Measurements from ENCODE around the gene ANO2. TPM values are rescaled to one million over a fixed set of nuclear protein-coding genes. Genes with fewer than 3 reads are reported as not detected.

The ANO2 gene
- polyA plus RNA-seq, 1 donor from 2014 or later: 1.8 TPM

GRCh38 chr12:5977556-5977955, 32.5 kb upstream of the ANO2 start:
- TF ChIP-seq CTCF (IDR thresholded peaks at IDR 0.05; ENCODE audit: poor library complexity, severe bottlenecking) (no peak), POLR2AphosphoS5 (IDR thresholded peaks at IDR 0.05) (no peak), TAF1 (IDR thresholded peaks at IDR 0.05; ENCODE audit: low read depth) (no peak), MXI1 (conservative IDR thresholded peaks at IDR 0.05; ENCODE audit: poor library complexity, severe bottlenecking) (no peak), EP300 (conservative IDR thresholded peaks at IDR 0.05; ENCODE audit: poor library complexity, severe bottlenecking) (no peak), REST (IDR thresholded peaks at IDR 0.05; ENCODE audit: borderline replicate concordance) (no peak), EZH2 (IDR thresholded peaks at IDR 0.05; ENCODE audit: borderline replicate concordance, insufficient read depth, low read length, poor library complexity, severe bottlenecking) (no peak), RAD21 (conservative IDR thresholded peaks at IDR 0.05) (no peak), SMC3 (conservative IDR thresholded peaks at IDR 0.05; ENCODE audit: poor library complexity) (no peak)

GRCh38 chr12:5976711-5977110, 31.7 kb upstream of the ANO2 start:
- Histone ChIP-seq H3K27ac (ENCODE audit: low read length) (no peak overlapping the region), H3F3A (ENCODE audit: insufficient read depth, low read length, poor library complexity, severe bottlenecking) (no peaks in the 10 kb centered on the region), H3K9me3 (ENCODE audit: low read length) (no peaks in the 10 kb centered on the region), H3K79me2 (replicated peaks; ENCODE audit: insufficient read depth, low read length) (no peaks in the 10 kb centered on the region), H2AFZ (ENCODE audit: low read depth, low read length) (no peak overlapping the region), H3K36me3 (ENCODE audit: insufficient read depth, low read length) (no peaks in the 10 kb centered on the region), H4K20me1 (ENCODE audit: insufficient read depth) (no peaks in the 10 kb centered on the region), H3K4me3 (ENCODE audit: low read length) (no peak overlapping the region), H3K9ac (ENCODE audit: low read length) (no peak overlapping the region), H3K9me2 (ENCODE audit: insufficient read depth, low read length) (no peaks in the 10 kb centered on the region), H3K4me2 (ENCODE audit: low read length) (no peak overlapping the region), H3K27me3 (ENCODE audit: insufficient read depth, low read depth, low read length) (no peaks in the 10 kb centered on the region)
- no peak for TF ChIP-seq SMC3 (conservative IDR thresholded peaks at IDR 0.05; ENCODE audit: poor library complexity)
- no peak for TF ChIP-seq EP300 (conservative IDR thresholded peaks at IDR 0.05; ENCODE audit: poor library complexity, severe bottlenecking)
- no peak for TF ChIP-seq REST (IDR thresholded peaks at IDR 0.05; ENCODE audit: borderline replicate concordance)
- TF ChIP-seq MXI1 (conservative IDR thresholded peaks at IDR 0.05; ENCODE audit: poor library complexity, severe bottlenecking): no peak
- TF ChIP-seq TAF1 (IDR thresholded peaks at IDR 0.05; ENCODE audit: low read depth): no peak
- no peak for TF ChIP-seq EZH2 (IDR thresholded peaks at IDR 0.05; ENCODE audit: borderline replicate concordance, insufficient read depth, low read length, poor library complexity, severe bottlenecking)
- no peak for TF ChIP-seq RAD21 (conservative IDR thresholded peaks at IDR 0.05)
- TF ChIP-seq POLR2AphosphoS5 (IDR thresholded peaks at IDR 0.05): no peak
- no peak for TF ChIP-seq CTCF (IDR thresholded peaks at IDR 0.05; ENCODE audit: poor library complexity, severe bottlenecking)

More at GRCh38 chr12:5977556-5977955, 32.5 kb upstream of the ANO2 start:
- Histone ChIP-seq H3K27me3 (ENCODE audit: insufficient read depth, low read depth, low read length) (no peaks in the 10 kb centered on the region), H2AFZ (ENCODE audit: low read depth, low read length) (no peak overlapping the region), H3K9me2 (ENCODE audit: insufficient read depth, low read length) (no peaks in the 10 kb centered on the region), H3K9ac (ENCODE audit: low read length) (no peak overlapping the region), H3K4me3 (ENCODE audit: low read length) (no peak overlapping the region), H4K20me1 (ENCODE audit: insufficient read depth) (no peaks in the 10 kb centered on the region), H3F3A (ENCODE audit: insufficient read depth, low read length, poor library complexity, severe bottlenecking) (no peaks in the 10 kb centered on the region), H3K79me2 (replicated peaks; ENCODE audit: insufficient read depth, low read length) (no peaks in the 10 kb centered on the region), H3K4me2 (ENCODE audit: low read length) (no peak overlapping the region), H3K27ac (ENCODE audit: low read length) (no peak overlapping the region), H3K36me3 (ENCODE audit: insufficient read depth, low read length) (no peaks in the 10 kb centered on the region), H3K9me3 (ENCODE audit: low read length) (no peaks in the 10 kb centered on the region)

Measured in neural cell (in vitro differentiated cells).